GM18517 (cell line): ENCODE data around the gene CMPK1.

Experiments
- ATAC-seq: cut with Tn5 transposase; IDR thresholded peaks from one replicate; pipeline ENCODE4 v1.9.1; 2021; ENCODE audit warnings: mild to moderate bottlenecking, moderate library complexity; ENCODE audit not compliant: unreplicated experiment

CMPK1 gene

GRCh38 chr1:47393141-47393540 lies 59.6 kb downstream of the CMPK1 start:
- ATAC-seq = no peak

GRCh38 chr1:47395433-47395832 lies 61.8 kb downstream of the CMPK1 start:
- ATAC-seq = no peak

GRCh38 chr1:47396671-47397196 lies 63.1 kb downstream of the CMPK1 start:
- no peak for ATAC-seq

- no peak for ATAC-seq
Measured at GRCh38 chr1:47399138-47399845, 65.7 kb downstream of the CMPK1 start.

GRCh38 chr1:47399846-47400155 lies 66.2 kb downstream of the CMPK1 start:
- ATAC-seq = no peak

- no peak for ATAC-seq
Measured at GRCh38 chr1:47401761-47402160, 68.2 kb downstream of the CMPK1 start.

GRCh38 chr1:47402591-47402990 lies 69.0 kb downstream of the CMPK1 start:
- ATAC-seq = no peak

GRCh38 chr1:47403321-47403910 lies 69.8 kb downstream of the CMPK1 start:
- no peak for ATAC-seq

- ATAC-seq = no peak
Measured at GRCh38 chr1:47405697-47406096, 72.1 kb downstream of the CMPK1 start.

GRCh38 chr1:47406966-47407365 lies 73.4 kb downstream of the CMPK1 start:
- ATAC-seq = no peak

GRCh38 chr1:47407481-47407880 lies 73.9 kb downstream of the CMPK1 start:
- no peak for ATAC-seq

GRCh38 chr1:47409311-47410067 lies 75.9 kb downstream of the CMPK1 start:
- ATAC-seq = no peak

GRCh38 chr1:47410068-47410455 lies 76.5 kb downstream of the CMPK1 start:
- ATAC-seq = no peak

- ATAC-seq = no peak
Measured at GRCh38 chr1:47411436-47411835, 77.8 kb downstream of the CMPK1 start.

GRCh38 chr1:47412437-47412836 lies 78.8 kb downstream of the CMPK1 start:
- ATAC-seq = no peak

GRCh38 chr1:47415728-47416318 lies 82.2 kb downstream of the CMPK1 start, which contains the start of gene FOXE3:
FOXE3 (plus strand) TSS chr1:47416285; CDS start chr1:47416316, 31 bp downstream.
- no peak for ATAC-seq

- ATAC-seq = no peak
Measured at GRCh38 chr1:47416319-47417169, 83.0 kb downstream of the CMPK1 start.

- no peak for ATAC-seq
Measured at GRCh38 chr1:47417170-47418044, 83.8 kb downstream of the CMPK1 start.

GRCh38 chr1:47418122-47418521 lies 84.5 kb downstream of the CMPK1 start:
- ATAC-seq = no peak
